ENCODE measurements around the gene HNRNPF. TPM values are rescaled to one million over a fixed set of nuclear protein-coding genes. Genes with fewer than 3 reads are reported as not detected.

The HNRNPF gene
- total RNA-seq, 1 experiment from 2014 or later = 333 TPM

DNA sequence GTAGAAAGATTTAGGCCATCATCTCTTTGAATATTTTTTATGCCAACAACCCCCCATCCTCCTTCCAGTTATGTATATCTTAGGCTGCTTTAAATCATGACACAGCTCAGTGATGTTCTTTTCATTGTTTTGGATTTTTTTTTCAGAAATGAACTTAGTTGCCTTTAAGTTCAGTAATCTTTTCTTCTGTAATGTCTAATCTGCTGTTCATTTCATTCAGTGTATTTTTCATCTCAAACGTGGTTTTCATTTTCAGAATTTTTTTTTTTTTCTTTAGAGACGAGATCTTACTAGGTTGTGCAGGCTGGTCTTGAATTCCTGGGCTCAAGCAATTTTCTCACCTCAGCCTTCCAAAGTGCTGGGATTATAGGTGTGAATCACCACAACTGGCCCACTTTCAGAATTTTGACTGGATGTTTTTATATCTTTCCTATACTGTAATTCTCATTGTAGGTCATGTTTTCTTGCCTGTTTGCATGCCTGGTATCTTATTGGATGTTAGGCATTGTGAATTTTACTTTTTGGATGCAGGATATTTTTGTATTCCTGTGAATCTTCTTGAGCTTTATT, 36.0 kb upstream of the HNRNPF start:
- CTCF ChIA-PET = no interaction called here

DNA sequence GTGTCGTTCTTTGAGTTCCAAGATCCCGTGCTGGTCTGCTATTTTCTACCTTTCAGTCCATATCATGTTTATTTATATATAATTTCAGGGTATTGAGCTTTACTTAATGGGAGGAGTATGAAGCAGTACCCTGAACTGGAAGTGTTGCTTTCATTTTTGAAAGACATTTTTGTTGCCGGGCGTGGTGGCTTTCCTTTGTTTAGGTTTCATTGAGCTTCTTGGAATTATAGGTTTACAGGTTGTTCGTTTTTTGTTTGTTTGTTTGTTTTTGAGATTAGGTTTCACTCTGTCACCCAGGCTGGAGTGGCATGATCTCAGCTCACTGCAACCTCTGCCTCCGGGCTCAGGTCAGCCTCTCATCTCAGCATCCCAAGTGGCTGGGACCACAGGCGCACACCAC, 35.3 kb upstream of the HNRNPF start:
- Histone ChIP-seq H3K27ac (ENCODE audit: low read depth, low read length) (no peak overlapping the region), H3K79me2 (ENCODE audit: insufficient read depth, low read length) (no peaks in the 10 kb centered on the region; the same call in 1 of the 2 replicates), H4K20me1 (ENCODE audit: insufficient read depth) (no peaks in the 10 kb centered on the region), H3K4me1 (ENCODE audit: control insufficient read depth in 1 of 2, insufficient read depth in 2 of 2, low read length in 2 of 2) (no peaks in the 10 kb centered on the region), H3K9ac (ENCODE audit: low read length) (no peak overlapping the region), H3K27me3 (ENCODE audit: insufficient read depth, low read length) (no peaks in the 10 kb centered on the region), H3K36me3 (ENCODE audit: control insufficient read depth in 1 of 2, insufficient read depth in 2 of 2, low read length in 2 of 2) (no peaks in the 10 kb centered on the region), H3K4me3 (replicated peaks in 1 of 2; ENCODE audit: low read depth in 1 of 2, low read length in 2 of 2) (no peak overlapping the region), H2AFZ (ENCODE audit: low read depth, low read length, poor library complexity, severe bottlenecking) (no peak overlapping the region), H3K4me2 (ENCODE audit: low read length) (no peak overlapping the region), H3K9me2 (ENCODE audit: insufficient read depth) (no peaks in the 10 kb centered on the region), H3K9me3 (ENCODE audit: control insufficient read depth in 1 of 2, insufficient read depth in 1 of 2, low read depth in 1 of 2, low read length in 2 of 2) (no peaks in the 10 kb centered on the region)
- CTCF ChIA-PET = no interaction called here
- intact Hi-C loops (cut with micrococcal nuclease) = no loop called here
- TF ChIP-seq CEBPB (IDR thresholded peaks at IDR 0.05; ENCODE audit: low read depth) (no peak), POLR2AphosphoS5 (IDR thresholded peaks at IDR 0.05; ENCODE audit: low read depth, low read length) (no peak)
- no TSS peak for BruUV-seq (replicated peaks)
- ATAC-seq (no peak), DNase-seq (ENCODE audit: low read depth, low spot score) (no peak)
- POLR2A ChIA-PET = no interaction called here
- RAD21 ChIA-PET (ENCODE audit: low non-redundant PET in 1 of 2, low total read pairs in 2 of 2, uncharacterized antibody in 2 of 2, unreplicated experiment in 2 of 2) = no interaction called here

More for the DNA sequence above, 36.0 kb upstream of the HNRNPF start:
- TF ChIP-seq JUND (IDR thresholded peaks at IDR 0.05) = no peak
- intact Hi-C loops (cut with micrococcal nuclease) = no loop called here
- Histone ChIP-seq H3K4me2 (ENCODE audit: low read length) (no peak overlapping the region), H3K4me1 (ENCODE audit: control insufficient read depth in 1 of 2, insufficient read depth in 2 of 2, low read length in 2 of 2) (no peaks in the 10 kb centered on the region), H3K36me3 (ENCODE audit: control insufficient read depth in 1 of 2, insufficient read depth in 2 of 2, low read length in 2 of 2) (no peaks in the 10 kb centered on the region), H3K27ac (ENCODE audit: low read depth, low read length) (no peak overlapping the region), H3K9ac (ENCODE audit: low read length) (no peak overlapping the region), H3K4me3 (replicated peaks in 1 of 2; ENCODE audit: low read depth in 1 of 2, low read length in 2 of 2) (no peak overlapping the region), H4K20me1 (ENCODE audit: insufficient read depth) (no peaks in the 10 kb centered on the region), H2AFZ (ENCODE audit: low read depth, low read length, poor library complexity, severe bottlenecking) (no peak overlapping the region), H3K79me2 (ENCODE audit: insufficient read depth, low read length) (no peaks in the 10 kb centered on the region; the same call in 1 of the 2 replicates), H3K9me3 (ENCODE audit: control insufficient read depth in 1 of 2, insufficient read depth in 1 of 2, low read depth in 1 of 2, low read length in 2 of 2) (no peaks in the 10 kb centered on the region), H3K27me3 (ENCODE audit: insufficient read depth, low read length) (no peaks in the 10 kb centered on the region), H3K9me2 (ENCODE audit: insufficient read depth) (no peaks in the 10 kb centered on the region)
- ChIA-PET RAD21 (ENCODE audit: low non-redundant PET in 1 of 2, low total read pairs in 2 of 2, uncharacterized antibody in 2 of 2, unreplicated experiment in 2 of 2) (no interaction called here), POLR2A (no interaction called here)
- DNase-seq (ENCODE audit: low read depth, low spot score) (no peak), ATAC-seq (no peak)
- BruUV-seq (replicated peaks) = no TSS peak
